HG02610 (cell line): ENCODE results near the gene H3-3A.

Experiments used
- ATAC-seq: cut with Tn5 transposase; IDR thresholded peaks from one replicate; pipeline ENCODE4 v1.9.1; 2021; ENCODE audit warnings: mild to moderate bottlenecking, moderate library complexity; ENCODE audit not compliant: unreplicated experiment

The H3-3A gene

DNA sequence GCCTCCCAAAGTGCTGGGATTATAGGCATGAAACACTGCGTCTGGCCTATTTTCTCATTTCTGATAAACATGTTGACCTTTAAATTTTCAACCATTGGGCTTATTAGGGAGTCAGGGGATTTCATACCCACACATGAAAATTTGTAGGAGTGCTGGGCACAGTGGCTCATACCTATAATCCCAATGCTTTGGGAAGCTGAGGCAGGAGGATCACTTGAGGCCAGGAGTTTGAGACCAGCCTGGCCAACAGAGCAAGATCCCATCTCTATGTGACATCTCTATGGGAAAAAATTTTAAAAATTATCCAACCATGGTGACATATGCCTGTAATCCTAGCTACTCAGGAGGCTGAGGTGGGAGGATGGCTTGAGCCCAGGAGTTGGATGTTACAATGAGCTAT lies 10.5 kb upstream of the H3-3A start:
- no peak for ATAC-seq

- no peak for ATAC-seq
Observed at GRCh38 chr1:226054519-226055327, 7.8 kb upstream of the H3-3A start.

DNA sequence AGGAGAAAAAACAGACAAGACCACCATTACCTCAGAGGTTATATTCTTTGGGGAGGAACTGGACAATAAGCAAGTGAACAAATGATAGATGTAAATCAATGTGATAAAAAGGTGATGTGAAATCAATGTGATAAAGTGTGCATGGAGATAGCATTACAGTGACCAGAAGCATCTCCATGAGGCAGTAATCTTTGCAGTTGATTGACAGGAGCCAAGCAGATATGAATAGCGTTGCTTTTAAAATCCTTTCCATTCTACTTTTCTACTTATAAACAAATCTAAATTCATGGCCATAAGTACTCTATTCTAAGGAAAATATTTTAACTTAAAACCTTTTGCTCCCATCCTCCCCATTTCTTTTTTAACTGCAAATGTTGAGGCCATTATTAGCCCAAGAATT lies 2.8 kb upstream of the H3-3A start:
- ATAC-seq = no peak

DNA sequence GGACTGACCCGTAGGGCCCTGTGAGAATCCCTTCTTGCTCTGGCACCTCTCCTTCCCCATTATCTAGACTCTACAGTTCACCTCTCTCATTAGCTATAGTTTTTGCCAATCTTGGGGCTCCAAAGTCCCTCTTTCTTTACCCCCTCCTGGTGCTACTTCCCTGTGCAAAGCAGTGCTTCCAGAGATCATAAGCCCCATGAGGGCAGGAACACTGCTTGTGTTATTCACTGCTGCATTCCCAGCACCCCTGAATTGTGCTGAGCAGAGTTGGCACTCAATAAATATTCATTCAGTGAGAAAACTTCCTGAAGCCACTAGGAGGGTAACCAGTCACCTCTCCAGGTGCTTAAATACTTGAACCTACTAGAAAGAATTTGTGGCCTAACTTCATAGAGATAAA lies 2.1 kb upstream of the H3-3A start:
- no peak for ATAC-seq

DNA sequence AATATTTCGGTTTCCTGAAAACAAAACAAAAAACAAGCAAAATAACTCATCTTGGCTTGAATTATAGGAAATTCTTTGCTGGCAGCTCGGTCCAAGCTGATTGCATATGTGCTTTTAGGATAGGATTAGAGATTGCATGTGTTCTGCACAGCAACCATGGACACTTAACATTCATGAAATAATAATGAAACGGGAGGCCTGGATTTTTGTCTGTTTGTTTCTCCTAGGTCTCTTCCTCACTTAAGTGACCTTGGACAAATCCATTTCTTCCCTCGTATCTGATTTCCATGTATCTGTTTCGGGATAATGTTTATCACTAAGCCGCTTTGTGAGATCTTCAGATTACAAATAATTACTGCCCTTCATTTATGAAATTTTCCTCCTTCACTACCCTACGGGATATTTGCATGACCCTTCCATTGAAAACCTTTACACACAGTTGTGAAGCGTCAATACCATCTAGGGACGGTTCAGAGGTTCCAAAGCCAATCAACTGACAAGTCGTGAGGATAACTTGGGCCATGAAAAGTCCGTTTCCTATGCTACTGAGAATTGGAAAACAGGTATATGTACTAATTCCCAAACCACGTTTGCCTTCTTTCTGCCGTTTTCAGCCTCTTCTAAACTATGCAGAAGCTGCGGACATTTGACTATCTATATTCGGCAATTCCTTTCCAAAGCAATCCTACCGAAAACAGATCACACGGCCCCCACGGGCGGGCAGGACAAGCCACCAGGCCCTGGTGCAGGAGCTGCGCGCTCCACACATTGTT lies 1.3 kb upstream of the H3-3A start:
- no peak for ATAC-seq

GRCh38 chr1:226061841-226062557 lies 517 bp upstream of the H3-3A start:
- peak; percentile 29 for ATAC-seq

DNA sequence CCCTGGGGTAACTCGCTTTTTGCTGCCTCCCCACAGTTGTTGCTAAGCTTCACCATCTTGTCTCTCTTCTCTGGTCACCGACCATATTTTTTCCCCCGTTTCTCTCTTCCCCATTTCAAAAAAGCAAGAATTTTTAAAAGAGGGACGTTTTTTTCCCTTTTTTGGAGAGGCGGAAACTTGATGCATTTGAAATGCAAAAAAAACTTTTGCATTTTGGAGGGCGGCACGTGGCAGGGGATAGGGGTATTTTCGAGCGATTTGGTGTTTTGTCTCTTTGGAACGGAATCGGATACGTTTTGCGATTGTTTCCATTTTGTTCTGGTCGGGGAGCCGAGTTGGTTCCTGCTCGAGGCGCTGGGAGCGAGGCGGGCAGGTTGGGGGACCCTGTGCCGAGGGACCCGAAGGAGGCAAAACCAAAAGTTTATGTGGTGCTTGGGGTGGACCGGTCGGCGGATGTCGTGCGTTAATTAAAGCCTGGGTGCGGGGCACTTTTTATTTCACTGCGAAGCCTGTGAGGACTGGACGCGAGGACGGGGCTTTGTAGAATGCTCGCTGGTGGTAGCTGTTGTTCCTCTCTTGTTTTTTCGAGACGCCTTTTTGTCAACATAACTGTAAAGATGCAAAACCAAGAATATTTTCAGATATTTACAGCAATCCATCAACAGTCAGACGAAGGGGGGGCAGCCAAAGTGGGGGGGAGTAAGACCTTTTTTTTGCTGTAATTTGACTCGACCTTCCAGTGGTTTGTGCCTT lies 884 bp downstream of the H3-3A start:
- peak; percentile 13 for ATAC-seq

DNA sequence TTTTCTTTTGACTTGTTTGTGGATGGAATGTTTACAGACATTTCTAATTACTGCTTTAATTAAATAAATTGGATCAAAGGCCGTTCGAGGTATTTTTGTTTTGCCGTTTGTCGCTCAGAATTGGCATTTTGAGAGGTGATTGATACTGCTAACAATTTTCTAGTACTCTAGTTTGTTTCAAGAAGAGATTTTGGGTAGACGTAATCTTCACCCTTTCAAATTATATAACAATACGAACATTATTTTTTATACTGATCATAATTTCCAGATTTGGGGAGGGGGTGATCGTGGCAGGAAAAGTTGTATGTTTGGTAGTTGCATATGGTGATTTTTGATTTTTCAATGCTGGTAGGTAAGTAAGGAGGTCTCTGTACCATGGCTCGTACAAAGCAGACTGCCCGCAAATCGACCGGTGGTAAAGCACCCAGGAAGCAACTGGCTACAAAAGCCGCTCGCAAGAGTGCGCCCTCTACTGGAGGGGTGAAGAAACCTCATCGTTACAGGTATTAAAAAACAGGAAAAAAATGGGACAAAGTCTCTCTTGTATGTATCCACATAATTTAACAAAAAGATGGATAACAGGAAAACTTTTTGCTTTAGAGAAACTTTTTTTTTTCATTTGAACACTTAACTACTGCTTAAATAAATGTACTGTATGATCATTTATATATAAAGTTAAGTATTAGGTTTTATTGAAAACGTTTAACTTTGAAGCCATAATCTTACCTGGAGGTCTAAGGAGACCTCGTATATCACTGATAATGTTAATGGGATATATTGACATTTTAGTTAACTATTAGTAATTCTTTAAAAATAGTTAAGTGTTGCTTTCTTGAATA lies 1.7 kb downstream of the H3-3A start:
- ATAC-seq = no peak

DNA sequence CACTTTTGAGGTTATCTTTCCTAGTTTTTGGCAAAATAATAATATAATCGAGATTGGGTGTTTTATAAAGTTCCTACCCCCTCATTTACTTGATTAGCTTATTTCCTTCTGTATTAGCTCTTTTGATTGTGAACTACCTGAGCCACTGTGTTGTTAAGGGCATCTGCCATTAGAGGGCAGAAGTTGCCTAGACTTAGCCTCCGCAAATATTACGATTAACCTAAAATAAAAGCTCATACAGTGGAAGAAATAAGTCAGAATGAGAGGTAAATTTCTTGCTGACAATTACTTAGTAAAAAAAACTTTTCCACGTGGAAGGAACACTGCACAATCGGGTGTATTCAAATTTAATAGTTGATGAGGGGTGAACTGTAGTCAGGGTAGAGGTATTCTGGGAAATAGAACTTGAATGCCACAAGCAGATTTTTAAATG lies 2.3 kb downstream of the H3-3A start:
- no peak for ATAC-seq

GRCh38 chr1:226066415-226067078 lies 4.0 kb downstream of the H3-3A start:
- ATAC-seq = no peak

- no peak for ATAC-seq
Observed at GRCh38 chr1:226069811-226070489, 7.4 kb downstream of the H3-3A start.

DNA sequence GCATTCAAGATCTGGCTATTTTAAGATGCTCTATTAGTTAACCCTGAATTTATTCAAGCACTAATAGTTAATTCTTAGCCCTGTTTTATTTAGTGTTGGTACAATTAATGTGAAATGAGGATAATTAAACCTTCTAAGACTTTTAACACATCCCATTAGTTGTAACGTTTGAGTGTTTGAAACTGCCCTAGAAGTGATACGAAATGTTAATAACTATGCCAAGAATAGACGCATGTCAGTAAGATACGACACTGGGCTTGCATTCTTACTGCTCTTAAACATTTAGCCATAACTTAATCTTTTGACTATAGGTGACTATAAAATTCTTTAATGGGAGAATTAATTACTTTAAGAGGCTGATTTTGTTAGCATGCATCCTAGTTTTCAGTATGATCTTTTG lies 9.8 kb downstream of the H3-3A start:
- no peak for ATAC-seq

- ATAC-seq = no peak
Observed at GRCh38 chr1:226073184-226073950, 10.9 kb downstream of the H3-3A start.

- no peak for ATAC-seq
Observed at GRCh38 chr1:226074046-226074445, 11.5 kb downstream of the H3-3A start.

DNA sequence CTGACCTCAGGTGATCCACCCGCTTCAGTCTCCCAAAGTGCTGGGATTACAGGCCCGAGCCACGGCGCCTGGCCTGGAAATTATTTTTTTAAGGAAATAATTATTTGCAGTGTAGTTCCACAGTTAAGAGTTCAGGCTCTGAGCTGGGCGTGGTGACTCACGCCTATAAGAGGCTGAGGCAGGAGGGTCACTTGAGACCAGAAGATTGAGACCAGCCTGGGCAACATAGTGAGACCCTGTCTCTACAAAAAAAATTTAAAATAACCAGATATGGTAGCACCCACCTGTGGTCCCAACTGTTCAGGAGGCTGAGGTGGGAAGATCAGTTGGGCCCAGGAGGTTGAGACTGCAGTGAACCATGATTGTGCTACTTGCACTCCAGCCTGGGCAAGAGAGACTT lies 13.9 kb downstream of the H3-3A start:
- ATAC-seq = no peak

- no peak for ATAC-seq
Observed at GRCh38 chr1:226078374-226078773, 15.9 kb downstream of the H3-3A start.

DNA sequence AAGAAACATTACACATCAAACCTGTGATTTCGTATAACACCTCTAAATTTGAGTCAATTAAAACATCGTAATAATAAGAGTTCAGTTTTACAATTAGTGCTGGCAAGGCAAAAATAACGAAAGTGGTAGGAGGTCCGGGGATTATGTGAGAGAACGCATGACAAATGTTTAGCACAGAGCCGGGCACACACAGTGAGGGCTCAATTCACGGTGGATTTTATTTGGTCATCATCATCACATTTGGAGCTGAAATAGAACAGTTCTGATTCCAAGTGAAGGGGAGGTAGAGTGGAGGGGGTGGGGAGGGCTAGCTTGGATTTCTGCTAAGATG lies 20.0 kb downstream of the H3-3A start:
- ATAC-seq = no peak

DNA sequence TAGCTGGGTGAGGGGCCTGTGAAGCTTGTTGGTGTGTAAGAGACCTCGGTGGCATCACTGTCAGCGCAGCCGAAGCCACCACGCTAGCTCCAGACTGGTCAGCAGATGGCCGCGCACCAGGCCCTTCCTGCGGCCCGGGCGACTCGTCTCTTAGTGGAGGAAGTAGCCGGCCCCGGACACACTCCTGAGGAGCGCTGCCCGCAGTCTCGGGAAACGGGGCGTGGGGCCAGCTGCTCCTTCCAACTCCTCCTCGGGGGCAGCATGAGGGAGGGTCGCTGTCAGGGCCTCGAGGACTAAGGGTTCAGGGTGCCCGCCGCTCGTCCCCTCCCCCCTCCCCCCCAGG lies 20.4 kb downstream of the H3-3A start:
- peak; percentile 18 for ATAC-seq
